ENCODE results near the gene SLC16A7. TPM values are rescaled to one million over a fixed set of nuclear protein-coding genes. Genes with fewer than 3 reads are reported as not detected.

The SLC16A7 gene
- polyA plus RNA-seq, 1 of the 3 experiments (the other 2 are of a cell fraction): not detected

DNA sequence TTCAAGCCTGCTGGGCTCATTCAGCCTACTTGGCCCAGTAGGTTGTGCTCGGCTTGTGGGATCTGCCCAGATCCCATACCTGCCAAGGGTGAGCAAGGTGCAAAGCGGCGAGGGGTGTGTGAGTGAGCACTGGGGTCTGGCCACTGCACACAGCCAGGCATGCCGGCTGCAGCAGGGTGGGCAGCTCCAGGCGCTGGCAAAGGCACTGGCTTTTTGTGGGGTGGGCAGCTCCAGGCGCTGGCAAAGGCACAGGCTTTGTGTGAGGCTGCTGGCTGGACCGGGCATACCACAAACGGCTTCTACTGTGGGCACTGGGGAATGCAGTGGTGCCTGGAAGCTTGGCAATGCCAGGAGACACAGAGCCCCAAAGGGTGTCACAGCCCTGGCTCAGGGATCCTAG, 137.4 kb downstream of the SLC16A7 start (continued):
- no peak for TF ChIP-seq MXI1 (IDR thresholded peaks at IDR 0.05; ENCODE audit: low read depth, low read length)
- no peak for TF ChIP-seq FOXM1 (IDR thresholded peaks at IDR 0.05; ENCODE audit: low read depth)

DNA sequence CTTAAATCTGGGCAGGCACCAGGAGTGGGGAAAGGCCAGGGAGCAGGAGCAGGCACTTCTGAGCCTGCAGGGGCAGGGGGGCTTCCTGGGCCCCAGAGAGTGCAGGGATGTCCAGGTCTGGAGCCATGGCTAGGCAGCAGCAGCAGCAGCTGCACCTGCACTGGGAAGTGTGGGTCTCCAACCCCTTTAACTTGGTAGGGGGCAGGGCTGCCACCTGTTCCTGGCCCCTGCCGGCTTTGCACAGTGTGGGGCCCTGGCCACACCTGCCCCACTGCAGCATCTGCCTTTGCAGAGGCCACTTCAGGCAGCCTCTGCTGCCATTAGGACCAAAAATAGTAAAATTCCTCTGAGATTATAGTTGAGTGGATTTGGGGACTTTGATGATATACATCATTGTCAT, 138.5 kb downstream of the SLC16A7 start:
- 0% methylated on average over 1 of the region's 1 CpG for WGBS (ENCODE audit: low lambda C conversion rate)
- Histone ChIP-seq H3K27ac (ENCODE audit: low read depth in 2 of 2, low read length in 1 of 2) (no peak overlapping the region), H2AFZ (ENCODE audit: low read depth) (no peak overlapping the region), H3K9ac (no peak overlapping the region), H3K4me1 (ENCODE audit: control insufficient read depth in 1 of 2, insufficient read depth in 2 of 2, low read depth in 1 of 2, low read length in 1 of 2) (no peaks in the 10 kb centered on the region), H3F3A (replicated peaks; ENCODE audit: insufficient read depth) (no peaks in the 10 kb centered on the region), H3K27me3 (ENCODE audit: insufficient read depth) (no peaks in the 10 kb centered on the region), H3K4me2 (no peak overlapping the region), H3K36me3 (replicated peaks in 1 of 2; ENCODE audit: control insufficient read depth in 1 of 2, insufficient read depth in 2 of 2, low read length in 1 of 2) (no peaks in the 10 kb centered on the region), H3K4me3 (ENCODE audit: low read depth in 2 of 2, low read length in 1 of 2) (no peak overlapping the region), H3K9me2 (no peaks in the 10 kb centered on the region), H4K20me1 (ENCODE audit: insufficient read depth) (no peaks in the 10 kb centered on the region), H3K79me2 (ENCODE audit: insufficient read depth) (no peaks in the 10 kb centered on the region), H3K9me3 (no peaks in the 10 kb centered on the region)
- TF ChIP-seq EZH2phosphoT487 (IDR thresholded peaks at IDR 0.05; ENCODE audit: borderline replicate concordance, low read depth): no peak
- TF ChIP-seq EP300 (IDR thresholded peaks at IDR 0.05; ENCODE audit: borderline replicate concordance in 1 of 2, low read depth in 1 of 2, low read length in 1 of 2): no peak
- no peak for TF ChIP-seq RFX5 (IDR thresholded peaks at IDR 0.05; ENCODE audit: low read length)
- TF ChIP-seq NFIC (IDR thresholded peaks at IDR 0.05; ENCODE audit: borderline replicate concordance): no peak
- no peak for TF ChIP-seq SIN3A (IDR thresholded peaks at IDR 0.05; ENCODE audit: borderline replicate concordance, low read depth, low read length)
- TF ChIP-seq RAD21 (IDR thresholded peaks at IDR 0.05; ENCODE audit: low read length): no peak
- TF ChIP-seq MXI1 (IDR thresholded peaks at IDR 0.05; ENCODE audit: low read depth, low read length): no peak
- no peak for TF ChIP-seq RXRA (IDR thresholded peaks at IDR 0.05; ENCODE audit: borderline replicate concordance, low read depth)
- TF ChIP-seq RCOR1 (IDR thresholded peaks at IDR 0.05; ENCODE audit: low read length): no peak
- no peak for TF ChIP-seq YY1 (IDR thresholded peaks at IDR 0.05; ENCODE audit: low read depth)
- TF ChIP-seq MEF2A (IDR thresholded peaks at IDR 0.05; ENCODE audit: borderline replicate concordance, low read depth): no peak
- CTCF ChIA-PET: no interaction called here
- no peak for DNase-seq
- POLR2A ChIA-PET: no interaction called here

- no peak overlapping the region for H3K4me3 ChIP-seq (ENCODE audit: low read depth in 2 of 2, low read length in 1 of 2)
- no peaks in the 10 kb centered on the region for H3K36me3 ChIP-seq (replicated peaks in 1 of 2; ENCODE audit: control insufficient read depth in 1 of 2, insufficient read depth in 2 of 2, low read length in 1 of 2)
- H3K4me2 ChIP-seq: no peak overlapping the region
- no peaks in the 10 kb centered on the region for H3K79me2 ChIP-seq (ENCODE audit: insufficient read depth)
- 7% methylated on average over 1 of the region's 1 CpG for WGBS (ENCODE audit: low lambda C conversion rate)
- H3F3A ChIP-seq (replicated peaks; ENCODE audit: insufficient read depth): no peaks in the 10 kb centered on the region
- POLR2A ChIA-PET: no interaction called here
- H3K9me2 ChIP-seq: no peaks in the 10 kb centered on the region
- no peaks in the 10 kb centered on the region for H4K20me1 ChIP-seq (ENCODE audit: insufficient read depth)
- H3K9me3 ChIP-seq: no peaks in the 10 kb centered on the region
- no peak overlapping the region for H3K27ac ChIP-seq (ENCODE audit: low read depth in 2 of 2, low read length in 1 of 2)
- no peaks in the 10 kb centered on the region for H3K4me1 ChIP-seq (ENCODE audit: control insufficient read depth in 1 of 2, insufficient read depth in 2 of 2, low read depth in 1 of 2, low read length in 1 of 2)
- no peak for TF ChIP-seq YY1 (IDR thresholded peaks at IDR 0.05; ENCODE audit: low read depth)
- TF ChIP-seq CTCF (IDR thresholded peaks at IDR 0.05): no peak
- no peak for TF ChIP-seq MAX (IDR thresholded peaks at IDR 0.05; ENCODE audit: low read depth)
- TF ChIP-seq NRF1 (IDR thresholded peaks at IDR 0.05; ENCODE audit: low read depth, low read length): no peak
- no peak for TF ChIP-seq SIN3A (IDR thresholded peaks at IDR 0.05; ENCODE audit: borderline replicate concordance, low read depth, low read length)
- DNase-seq: no peak
- H3K27me3 ChIP-seq (ENCODE audit: insufficient read depth): no peaks in the 10 kb centered on the region
- no peak overlapping the region for H2AFZ ChIP-seq (ENCODE audit: low read depth)
- CTCF ChIA-PET: no interaction called here
- H3K9ac ChIP-seq: no peak overlapping the region
Measured at GRCh38 chr12:59735231-59735630, 139.4 kb downstream of the SLC16A7 start.

Measured in SK-N-SH (cell line).